Immature natural killer cell (primary cell): ENCODE data around the gene IL20. TPM values are rescaled to one million over a fixed set of nuclear protein-coding genes. Genes with fewer than 3 reads are reported as not detected.

Experiments used
- DNase-seq, 3 donors: peaks; one replicate each; pipeline ENCODE4 v3.0.0; 2022; ENCODE audit warnings: mixed read lengths in 1 of 3
- H3K27ac Mint-ChIP-seq, 6 donors: one replicate each; pipeline ENCODE4 v1.8.0; 2020; ENCODE audit warnings: mixed read lengths in 6 of 6, mild to moderate bottlenecking in 5 of 6, inconsistent platforms in 4 of 6, moderate library complexity in 3 of 6
- H3K27me3 Mint-ChIP-seq, 3 donors: one replicate each; pipeline ENCODE4 v1.8.0; 2020 to 2021; ENCODE audit warnings: low read depth in 3 of 3, mild to moderate bottlenecking in 3 of 3, mixed read lengths in 3 of 3, moderate library complexity in 3 of 3, inconsistent platforms in 1 of 3
- H3K36me3 Mint-ChIP-seq, 3 donors: one replicate each; pipeline ENCODE4 v1.8.0; 2020; ENCODE audit warnings: mixed read lengths in 3 of 3, inconsistent platforms in 2 of 3, mild to moderate bottlenecking in 2 of 3
- H3K4me1 Mint-ChIP-seq, 2 donors: one replicate each; pipeline ENCODE4 v1.8.0; 2020; ENCODE audit warnings: inconsistent platforms in 2 of 2, mild to moderate bottlenecking in 2 of 2, mixed read lengths in 2 of 2, moderate library complexity in 1 of 2
- H3K4me3 Mint-ChIP-seq, 5 donors: one replicate each; pipeline ENCODE4 v1.8.0; 2020; ENCODE audit warnings: mild to moderate bottlenecking in 5 of 5, mixed read lengths in 5 of 5, inconsistent platforms in 3 of 5, moderate library complexity in 3 of 5
- H3K9me3 Mint-ChIP-seq, 6 donors: one replicate each; pipeline ENCODE4 v1.8.0; 2020; ENCODE audit warnings: mild to moderate bottlenecking in 6 of 6, mixed read lengths in 6 of 6, inconsistent platforms in 4 of 6, moderate library complexity in 3 of 6
- polyA plus RNA-seq, 3 donors: library from polyadenylated mRNA; unstranded; fragments of 300-500 nt; fragmentation: Illumina TruSeq; gene quantifications; one replicate each; pipeline ENCODE4 v1.2.3, GENCODE V29; 2021

Gene IL20
- polyA plus RNA-seq, 3 donors from 2014 or later: not detected

DNA sequence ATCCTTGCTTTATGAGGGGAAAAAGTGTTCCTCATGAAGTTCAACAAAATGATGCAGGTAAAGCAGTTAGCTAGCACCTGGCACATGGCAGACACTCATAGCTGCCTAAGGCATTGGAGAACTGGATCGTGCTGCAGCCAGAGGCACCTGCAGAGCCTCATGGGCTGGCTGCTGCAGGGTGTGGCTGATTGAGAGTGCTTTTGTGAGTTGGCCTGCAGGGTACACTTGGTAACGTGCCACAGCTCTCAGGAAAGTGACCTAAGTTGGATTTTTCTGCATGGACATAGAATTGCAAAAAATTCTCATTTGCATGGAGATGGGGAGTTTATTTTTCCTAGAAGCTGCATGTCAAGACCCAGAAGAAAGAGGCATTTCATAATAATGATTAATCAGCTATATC lies 31.6 kb upstream of the IL20 start:
- H3K36me3 Mint-ChIP-seq: no peaks in the 10 kb centered on the region
- H3K27ac Mint-ChIP-seq: no peak overlapping the region
- H3K27me3 Mint-ChIP-seq: peaks cover 2 to 9% (median 4%) of the 10 kb centered on the region in 3 donors
- H3K4me1 Mint-ChIP-seq: peaks cover 27 to 52% of the 10 kb centered on the region in 2 donors
- DNase-seq: no peak
- H3K9me3 Mint-ChIP-seq: no peaks in the 10 kb centered on the region
- no peak overlapping the region for H3K4me3 Mint-ChIP-seq

DNA sequence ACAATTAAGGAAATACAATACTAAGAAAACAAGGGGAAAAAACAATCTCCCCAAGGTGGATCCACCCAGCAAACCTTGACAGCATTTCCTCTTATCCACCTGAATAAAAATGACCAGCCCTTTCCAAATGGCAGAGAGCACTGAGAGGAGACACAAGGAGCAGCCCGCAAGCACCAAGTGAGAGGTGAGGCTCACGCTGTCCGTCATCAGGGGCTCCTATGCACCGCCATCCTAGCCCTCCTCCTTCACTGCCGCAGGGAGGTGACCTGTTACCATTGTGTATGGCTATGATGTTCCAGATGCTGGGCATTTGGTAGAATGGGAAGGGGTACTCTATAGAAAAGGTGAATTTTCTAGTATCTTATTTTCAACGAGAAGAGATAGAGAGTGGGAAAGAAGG lies 31.2 kb upstream of the IL20 start:
- H3K27ac Mint-ChIP-seq: no peak overlapping the region
- H3K4me3 Mint-ChIP-seq: no peak overlapping the region
- no peaks in the 10 kb centered on the region for H3K9me3 Mint-ChIP-seq
- no peak for DNase-seq
- H3K27me3 Mint-ChIP-seq: peaks cover 2 to 9% (median 4%) of the 10 kb centered on the region in 3 donors
- peaks cover 23 to 47% of the 10 kb centered on the region in 2 donors for H3K4me1 Mint-ChIP-seq
- H3K36me3 Mint-ChIP-seq: no peaks in the 10 kb centered on the region

DNA sequence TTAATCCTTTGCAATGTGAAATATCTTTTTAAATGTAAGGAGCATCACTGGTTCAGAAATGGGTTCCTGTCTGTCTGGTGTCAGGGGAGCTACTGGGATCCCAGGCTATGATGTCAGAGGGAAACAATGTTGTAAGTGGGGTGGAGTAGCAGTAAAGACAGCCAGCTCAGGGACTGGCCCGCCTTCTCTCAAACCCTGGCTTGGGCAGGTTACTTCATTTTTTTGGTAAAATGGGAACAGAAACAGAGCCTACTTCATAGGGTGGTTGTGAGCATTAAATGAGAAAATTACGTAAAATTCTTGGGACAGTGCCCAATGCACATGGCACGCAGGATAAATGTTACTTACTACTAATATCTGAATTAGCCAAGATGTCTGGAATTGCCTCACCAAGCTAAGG lies 30.7 kb upstream of the IL20 start:
- Mint-ChIP-seq H3K9me3 (no peaks in the 10 kb centered on the region), H3K36me3 (no peaks in the 10 kb centered on the region), H3K27ac (no peak overlapping the region), H3K4me3 (no peak overlapping the region), H3K27me3 (peaks cover 2 to 7% (median 4%) of the 10 kb centered on the region in 3 donors), H3K4me1 (peaks cover 18 to 42% of the 10 kb centered on the region in 2 donors)
- no peak for DNase-seq

DNA sequence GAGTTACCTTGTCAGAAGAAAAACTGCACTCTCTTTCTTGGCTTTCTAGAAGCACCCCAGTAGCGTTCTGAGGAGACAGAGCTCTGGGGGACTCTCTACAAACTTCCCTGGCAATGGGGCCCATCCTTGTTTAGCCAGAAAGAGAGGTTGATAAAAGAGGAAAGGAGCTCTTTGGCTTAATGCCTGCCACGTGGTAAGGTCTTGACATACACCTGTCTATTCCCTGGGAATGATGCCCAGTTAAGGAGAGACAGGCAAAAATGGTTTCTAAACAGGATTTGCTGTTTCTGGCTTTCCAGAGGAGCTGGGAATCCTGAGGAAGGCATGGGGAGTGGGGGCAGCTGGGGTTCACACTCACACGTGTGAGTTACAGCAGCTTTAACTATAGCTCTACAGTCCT lies 30.2 kb upstream of the IL20 start:
- Mint-ChIP-seq H3K36me3 (no peaks in the 10 kb centered on the region), H3K9me3 (no peaks in the 10 kb centered on the region), H3K4me1 (peaks cover 13 to 38% of the 10 kb centered on the region in 2 donors), H3K27ac (no peak overlapping the region), H3K27me3 (peaks cover 2 to 7% (median 4%) of the 10 kb centered on the region in 3 donors), H3K4me3 (no peak overlapping the region)
- no peak for DNase-seq

DNA sequence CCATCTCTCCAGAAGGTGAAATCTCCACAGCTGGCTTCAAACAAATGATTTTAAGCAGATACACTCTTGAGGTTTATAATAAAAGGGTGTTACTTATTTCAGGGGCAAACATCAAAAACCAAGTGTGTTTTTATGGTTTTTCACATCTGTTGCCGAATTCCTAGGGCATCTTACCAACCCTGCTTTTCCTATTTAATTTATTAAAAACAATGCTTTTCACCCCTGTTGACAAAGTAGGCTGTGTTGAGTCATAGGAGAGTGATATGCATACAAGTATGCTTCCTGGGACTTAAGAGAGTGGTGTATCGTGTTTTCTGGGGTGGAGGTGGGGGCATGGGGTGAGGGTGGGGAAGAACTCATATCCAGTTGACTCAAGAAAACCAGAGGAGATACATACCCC lies 29.3 kb upstream of the IL20 start:
- Mint-ChIP-seq H3K27ac (no peak overlapping the region), H3K27me3 (peaks cover 2 to 7% (median 3%) of the 10 kb centered on the region in 3 donors), H3K4me3 (no peak overlapping the region), H3K9me3 (no peaks in the 10 kb centered on the region), H3K4me1 (peaks cover 9 to 28% of the 10 kb centered on the region in 2 donors), H3K36me3 (no peaks in the 10 kb centered on the region)
- no peak for DNase-seq

DNA sequence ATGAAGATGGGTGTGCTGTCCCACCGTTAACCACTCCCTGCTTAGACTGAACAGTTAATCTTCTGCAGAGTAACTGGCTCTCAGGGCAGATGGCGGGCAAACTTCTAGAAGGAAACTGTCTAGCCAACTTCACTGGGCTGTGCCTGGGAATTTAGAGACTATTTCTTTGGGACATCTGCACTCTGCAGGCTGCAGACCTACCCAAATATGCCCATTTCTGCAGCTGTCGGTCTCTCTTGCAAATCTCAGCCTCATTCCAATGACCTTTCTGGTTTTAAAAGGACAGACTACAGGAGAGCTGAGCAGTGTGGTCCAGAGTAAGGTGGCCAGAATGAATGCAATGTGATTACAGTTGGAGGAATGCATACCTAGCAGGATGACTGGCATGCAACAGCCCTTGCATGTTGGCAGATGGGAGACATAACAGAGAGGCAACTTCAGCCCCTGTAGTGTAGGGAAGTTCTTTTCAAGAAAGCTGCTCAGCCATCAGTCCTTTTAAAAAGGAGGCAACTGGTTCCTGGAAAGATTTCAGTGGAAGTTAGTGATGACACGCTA lies 26.3 kb upstream of the IL20 start:
- Mint-ChIP-seq H3K27ac (no peak overlapping the region), H3K36me3 (no peaks in the 10 kb centered on the region), H3K9me3 (no peaks in the 10 kb centered on the region), H3K4me1 (no peaks in the 10 kb centered on the region), H3K27me3 (peaks cover 0 to 4% (median 2%) of the 10 kb centered on the region in 3 donors), H3K4me3 (no peak overlapping the region)
- no peak for DNase-seq

DNA sequence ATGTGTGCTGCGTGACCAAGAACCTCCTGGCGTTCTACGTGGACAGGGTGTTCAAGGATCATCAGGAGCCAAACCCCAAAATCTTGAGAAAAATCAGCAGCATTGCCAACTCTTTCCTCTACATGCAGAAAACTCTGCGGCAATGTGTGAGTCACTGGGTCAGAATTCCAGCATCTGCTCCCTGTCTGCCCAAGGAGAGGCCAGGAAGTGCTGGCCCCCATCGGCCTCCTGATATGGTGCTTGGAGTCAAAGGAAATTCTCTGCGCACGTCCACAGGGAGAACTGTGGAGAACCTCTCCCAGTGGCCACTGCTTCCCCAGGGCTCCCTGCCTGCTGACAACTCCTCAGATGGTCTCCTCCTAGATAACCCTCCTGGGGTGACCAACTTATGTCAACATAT lies 25.6 kb upstream of the IL20 start:
- Mint-ChIP-seq H3K36me3 (no peaks in the 10 kb centered on the region), H3K27ac (no peak overlapping the region), H3K4me1 (no peaks in the 10 kb centered on the region), H3K4me3 (no peak overlapping the region), H3K27me3 (peaks cover 0 to 4% (median 0%) of the 10 kb centered on the region in 3 donors), H3K9me3 (no peaks in the 10 kb centered on the region)
- no peak for DNase-seq

DNA sequence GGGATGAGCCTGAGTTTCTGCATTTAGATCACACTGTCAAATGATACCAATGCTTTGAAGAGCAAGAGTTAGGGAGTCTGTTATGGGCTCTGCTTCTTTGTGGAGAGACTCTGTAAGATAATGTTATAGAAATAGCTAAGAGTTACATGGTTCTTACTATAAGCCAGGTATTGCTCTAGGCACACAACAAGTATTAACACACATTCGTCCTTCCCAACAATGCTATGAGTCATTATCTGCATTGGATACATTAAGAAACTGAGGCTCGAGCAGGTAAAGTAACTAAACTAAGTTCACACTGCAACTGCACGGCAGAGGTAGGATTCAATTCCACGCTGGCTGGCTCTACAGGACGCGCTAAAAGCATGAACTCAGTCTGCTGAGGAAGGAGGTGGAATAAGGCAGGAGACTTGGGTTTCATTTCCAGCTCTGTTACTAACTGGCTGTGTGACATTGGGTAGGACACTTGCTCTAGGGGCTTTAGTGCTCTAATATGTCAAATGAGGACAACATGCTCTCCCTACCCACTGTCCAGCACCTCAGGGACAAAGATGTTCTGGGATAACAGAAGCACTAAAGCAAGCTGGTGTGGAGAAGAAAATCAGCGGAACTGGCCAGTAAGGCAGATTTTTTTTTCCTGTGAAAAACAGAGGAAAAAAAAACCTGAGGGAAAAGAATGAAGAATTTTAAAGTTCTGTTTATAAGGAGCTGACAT lies 23.7 kb upstream of the IL20 start:
- H3K27me3 Mint-ChIP-seq: peaks cover 0 to 3% (median 0%) of the 10 kb centered on the region in 3 donors
- DNase-seq: no peak
- no peak overlapping the region for H3K27ac Mint-ChIP-seq
- H3K36me3 Mint-ChIP-seq: no peaks in the 10 kb centered on the region
- no peaks in the 10 kb centered on the region for H3K9me3 Mint-ChIP-seq
- no peak overlapping the region for H3K4me3 Mint-ChIP-seq
- H3K4me1 Mint-ChIP-seq: no peaks in the 10 kb centered on the region

DNA sequence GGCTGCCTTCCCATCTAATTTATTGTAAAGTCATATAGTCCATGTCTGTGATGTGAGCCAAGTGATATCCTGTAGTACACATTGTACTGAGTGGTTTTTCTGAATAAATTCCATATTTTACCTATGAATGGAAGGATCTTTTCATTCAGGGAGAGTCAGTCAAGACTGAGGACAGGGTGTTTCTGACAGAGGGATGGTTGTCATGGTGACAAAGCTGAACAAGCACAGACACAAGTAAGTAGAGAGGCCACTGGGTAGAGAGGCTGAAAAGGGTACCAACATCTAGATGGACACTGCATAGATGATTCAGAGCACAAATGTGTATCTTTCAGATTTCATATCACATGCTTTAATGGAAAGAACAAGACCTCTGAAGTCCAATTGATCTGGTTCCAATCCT lies 22.6 kb upstream of the IL20 start:
- DNase-seq: no peak
- no peak overlapping the region for H3K27ac Mint-ChIP-seq
- no peak overlapping the region for H3K4me3 Mint-ChIP-seq
- H3K9me3 Mint-ChIP-seq: no peaks in the 10 kb centered on the region
- no peaks in the 10 kb centered on the region for H3K4me1 Mint-ChIP-seq
- peaks cover 0 to 3% (median 0%) of the 10 kb centered on the region in 3 donors for H3K27me3 Mint-ChIP-seq
- no peaks in the 10 kb centered on the region for H3K36me3 Mint-ChIP-seq

DNA sequence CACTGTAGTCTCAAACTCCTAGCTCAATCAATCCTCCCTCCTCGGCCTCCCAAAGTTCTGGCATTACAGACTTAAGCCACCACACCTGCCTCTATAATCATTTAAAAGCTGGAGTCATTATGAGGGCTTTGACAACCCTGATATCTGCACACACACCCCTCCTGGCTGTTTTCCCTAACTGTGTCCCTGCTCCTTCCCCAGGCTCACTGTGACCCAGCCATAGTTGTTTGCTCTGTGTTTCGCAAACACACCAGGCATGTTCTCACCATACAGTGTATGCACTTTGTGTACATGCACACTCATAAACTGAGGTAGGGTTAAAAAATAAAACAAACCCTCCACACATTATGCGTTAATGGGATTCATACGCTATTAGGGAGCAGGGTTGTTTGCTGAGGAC lies 21.8 kb upstream of the IL20 start:
- no peak for DNase-seq
- no peaks in the 10 kb centered on the region for H3K36me3 Mint-ChIP-seq
- no peak overlapping the region for H3K27ac Mint-ChIP-seq
- H3K27me3 Mint-ChIP-seq: peaks cover 0 to 3% (median 0%) of the 10 kb centered on the region in 3 donors
- no peaks in the 10 kb centered on the region for H3K4me1 Mint-ChIP-seq
- no peak overlapping the region for H3K4me3 Mint-ChIP-seq
- peaks cover 0 to 2% (median 0%) of the 10 kb centered on the region in 6 donors for H3K9me3 Mint-ChIP-seq

DNA sequence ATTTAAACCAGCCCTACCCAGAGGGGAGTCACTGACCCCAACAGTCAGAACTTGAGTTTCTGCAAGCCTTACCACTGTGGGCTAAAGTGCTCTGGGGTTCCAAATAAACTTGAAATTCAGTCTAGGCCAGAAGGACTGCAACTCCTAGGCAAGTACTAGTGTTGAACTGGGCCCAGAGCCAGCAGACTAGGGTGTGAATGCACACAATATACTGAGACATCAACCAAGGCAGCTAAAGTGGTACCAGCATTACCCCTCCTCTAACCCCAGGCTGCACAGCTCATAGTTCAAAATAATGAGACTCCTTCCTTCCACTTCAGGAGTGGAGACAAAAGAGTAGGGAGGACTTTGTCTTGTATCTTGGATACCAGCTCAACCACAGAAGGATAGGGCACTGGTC lies 18.9 kb upstream of the IL20 start:
- no peak overlapping the region for H3K4me3 Mint-ChIP-seq
- no peaks in the 10 kb centered on the region for H3K4me1 Mint-ChIP-seq
- H3K27ac Mint-ChIP-seq: no peak overlapping the region
- no peaks in the 10 kb centered on the region for H3K36me3 Mint-ChIP-seq
- H3K9me3 Mint-ChIP-seq: peaks cover 0 to 3% (median 0%) of the 10 kb centered on the region in 6 donors
- DNase-seq: no peak
- peaks cover 2 to 9% (median 6%) of the 10 kb centered on the region in 3 donors for H3K27me3 Mint-ChIP-seq

DNA sequence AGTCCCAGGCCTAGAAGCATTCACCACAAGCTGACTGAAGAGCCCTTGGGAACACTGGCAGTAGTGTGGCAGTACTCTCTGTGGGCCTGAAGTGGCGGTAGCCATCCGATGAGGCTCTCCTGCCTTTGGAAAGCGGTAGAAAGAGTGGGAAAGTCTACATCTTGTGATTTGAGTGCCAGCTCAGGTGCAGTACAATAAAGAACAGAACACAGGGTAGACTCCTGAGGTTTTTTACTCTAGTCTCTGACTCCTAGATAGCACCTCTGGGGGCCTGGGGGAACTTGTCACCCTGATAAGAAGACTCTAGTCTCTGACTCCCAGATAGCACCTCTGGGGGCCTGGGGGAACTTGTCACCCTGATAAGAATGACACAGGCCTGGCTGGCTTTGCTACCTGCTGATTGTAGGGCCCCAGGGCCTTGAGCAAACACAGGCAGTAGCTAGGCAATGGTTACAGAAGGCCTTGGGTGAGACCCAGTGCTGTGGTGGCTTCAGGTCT lies 18.0 kb upstream of the IL20 start:
- no peak for DNase-seq
- Mint-ChIP-seq H3K9me3 (peaks cover 0 to 3% (median 0%) of the 10 kb centered on the region in 6 donors), H3K36me3 (no peaks in the 10 kb centered on the region), H3K4me3 (no peak overlapping the region), H3K4me1 (no peaks in the 10 kb centered on the region), H3K27ac (no peak overlapping the region), H3K27me3 (peaks cover 2 to 9% (median 9%) of the 10 kb centered on the region in 3 donors)

DNA sequence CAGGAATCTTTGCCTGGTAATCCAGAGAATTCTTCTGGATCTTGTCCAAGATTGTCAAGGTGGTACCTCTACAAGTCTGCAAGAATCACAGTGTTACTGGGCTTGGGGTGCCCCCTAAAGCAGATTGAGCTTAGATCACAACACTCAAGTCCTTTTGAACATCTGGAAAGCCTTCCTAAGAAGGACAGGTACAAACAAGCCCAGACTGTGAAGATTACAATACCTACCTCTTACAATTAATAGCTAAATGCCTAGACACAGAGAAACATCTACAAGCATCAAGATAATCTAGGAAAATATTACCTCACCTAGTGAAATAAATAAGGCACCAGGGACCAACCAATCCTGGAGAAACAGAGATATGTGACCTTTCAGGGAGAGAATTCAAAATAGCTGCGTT lies 17.5 kb upstream of the IL20 start:
- H3K9me3 Mint-ChIP-seq: peaks cover 0 to 3% (median 0%) of the 10 kb centered on the region in 6 donors
- H3K4me3 Mint-ChIP-seq: no peak overlapping the region
- H3K4me1 Mint-ChIP-seq: no peaks in the 10 kb centered on the region
- no peak for DNase-seq
- H3K27ac Mint-ChIP-seq: no peak overlapping the region
- H3K36me3 Mint-ChIP-seq: no peaks in the 10 kb centered on the region
- H3K27me3 Mint-ChIP-seq: peaks cover 2 to 10% (median 9%) of the 10 kb centered on the region in 3 donors

DNA sequence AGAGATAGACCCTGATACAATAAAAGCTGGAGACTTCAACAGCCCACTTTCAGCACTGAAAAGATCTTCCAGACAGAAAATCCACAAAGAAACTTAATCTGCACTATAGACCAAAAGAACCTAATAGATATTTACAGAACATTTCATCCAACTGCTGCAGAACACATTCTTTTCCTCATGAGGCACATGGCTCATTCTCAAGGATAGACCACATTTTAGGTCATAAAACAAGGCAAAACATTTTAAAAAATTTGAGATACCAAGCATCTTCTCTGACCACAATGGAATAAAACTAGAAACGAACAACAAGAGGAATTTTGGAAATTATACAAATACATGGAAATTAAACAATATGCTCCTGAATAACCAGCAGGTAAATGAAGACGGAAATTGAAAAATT lies 15.0 kb upstream of the IL20 start:
- peaks cover 0 to 3% (median 0%) of the 10 kb centered on the region in 6 donors for H3K9me3 Mint-ChIP-seq

More for the DNA sequence above, 15.0 kb upstream of the IL20 start:
- Mint-ChIP-seq H3K27me3 (peaks cover 2 to 10% (median 9%) of the 10 kb centered on the region in 3 donors), H3K4me3 (no peak overlapping the region), H3K27ac (no peak overlapping the region), H3K36me3 (no peaks in the 10 kb centered on the region), H3K4me1 (no peaks in the 10 kb centered on the region)
- no peak for DNase-seq
